Measurements from ENCODE around the gene TMEM121.
"Not testable (repeated sequence)": the region's sequence is repeated elsewhere in the genome, so short reads cannot be mapped to it uniquely, and the experiment has no call there.

Gene TMEM121

DNA sequence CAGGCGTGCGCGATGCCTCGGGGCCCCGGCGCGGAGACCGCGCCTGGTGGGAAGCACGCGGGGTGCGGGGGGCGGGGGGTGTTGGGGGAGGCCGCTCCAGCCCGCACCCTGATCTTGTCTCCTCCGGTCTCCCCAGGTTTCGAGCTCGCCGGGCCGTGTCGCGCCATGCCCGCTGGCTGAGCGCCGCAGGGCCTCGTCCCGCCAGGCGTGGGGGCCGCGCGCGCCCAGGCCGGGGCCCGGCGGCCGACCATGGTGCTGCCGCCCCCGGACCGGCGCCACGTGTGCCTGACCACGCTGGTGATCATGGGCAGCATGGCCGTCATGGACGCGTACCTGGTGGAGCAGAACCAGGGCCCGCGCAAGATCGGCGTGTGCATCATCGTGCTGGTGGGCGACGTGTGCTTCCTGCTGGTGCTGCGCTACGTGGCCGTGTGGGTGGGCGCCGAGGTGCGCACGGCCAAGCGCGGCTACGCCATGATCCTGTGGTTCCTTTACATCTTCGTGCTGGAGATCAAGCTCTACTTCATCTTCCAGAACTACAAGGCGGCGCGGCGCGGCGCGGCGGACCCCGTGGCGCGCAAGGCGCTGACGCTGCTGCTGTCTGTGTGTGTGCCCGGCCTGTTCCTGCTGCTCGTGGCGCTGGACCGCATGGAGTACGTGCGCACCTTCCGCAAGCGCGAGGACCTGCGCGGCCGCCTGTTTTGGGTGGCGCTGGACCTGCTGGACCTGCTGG is 2.4 kb downstream of the TMEM121 start:
- peak; percentile 36 for DNase-seq (ENCODE audit: low spot score)

- no peak for DNase-seq (ENCODE audit: low spot score)
Observed at GRCh38 chr14:105529319-105529568, 2.9 kb downstream of the TMEM121 start.

DNA sequence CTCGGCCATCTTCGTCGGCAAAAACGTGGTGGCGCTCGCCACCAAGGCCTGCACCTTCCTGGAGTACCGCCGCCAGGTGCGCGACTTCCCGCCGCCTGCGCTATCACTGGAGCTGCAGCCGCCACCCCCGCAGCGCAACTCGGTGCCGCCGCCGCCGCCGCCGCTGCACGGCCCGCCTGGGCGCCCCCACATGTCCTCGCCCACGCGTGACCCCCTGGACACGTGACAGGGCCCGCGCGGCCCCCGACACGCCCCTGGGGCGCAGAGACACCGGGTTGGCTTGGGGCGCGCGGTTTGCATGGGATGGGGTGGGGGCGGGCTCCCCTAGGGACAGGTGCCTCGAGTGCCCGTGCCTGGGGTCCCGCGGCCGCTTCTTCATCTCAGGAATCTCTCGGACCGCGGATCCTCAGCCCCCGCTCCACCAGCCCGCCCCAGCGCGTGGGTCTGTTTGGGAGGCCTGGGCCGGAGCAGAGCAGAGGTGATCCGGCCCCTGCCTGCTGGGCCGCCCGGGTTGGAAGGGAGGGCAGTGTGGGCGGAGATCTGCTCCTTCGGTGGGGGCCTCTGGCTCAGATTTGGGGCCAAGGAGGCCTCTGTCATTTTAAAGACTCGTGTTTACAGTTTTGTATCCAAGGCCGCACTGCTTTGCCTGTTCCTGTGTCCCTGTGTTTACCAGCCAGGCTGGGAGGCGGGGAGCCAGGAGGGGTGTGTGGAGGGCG is 3.3 kb downstream of the TMEM121 start:
- DNase-seq (ENCODE audit: low spot score) = peak; percentile 41

GRCh38 chr14:105530285-105531087 is 4.1 kb downstream of the TMEM121 start:
- DNase-seq (ENCODE audit: low spot score) = no peak

DNA sequence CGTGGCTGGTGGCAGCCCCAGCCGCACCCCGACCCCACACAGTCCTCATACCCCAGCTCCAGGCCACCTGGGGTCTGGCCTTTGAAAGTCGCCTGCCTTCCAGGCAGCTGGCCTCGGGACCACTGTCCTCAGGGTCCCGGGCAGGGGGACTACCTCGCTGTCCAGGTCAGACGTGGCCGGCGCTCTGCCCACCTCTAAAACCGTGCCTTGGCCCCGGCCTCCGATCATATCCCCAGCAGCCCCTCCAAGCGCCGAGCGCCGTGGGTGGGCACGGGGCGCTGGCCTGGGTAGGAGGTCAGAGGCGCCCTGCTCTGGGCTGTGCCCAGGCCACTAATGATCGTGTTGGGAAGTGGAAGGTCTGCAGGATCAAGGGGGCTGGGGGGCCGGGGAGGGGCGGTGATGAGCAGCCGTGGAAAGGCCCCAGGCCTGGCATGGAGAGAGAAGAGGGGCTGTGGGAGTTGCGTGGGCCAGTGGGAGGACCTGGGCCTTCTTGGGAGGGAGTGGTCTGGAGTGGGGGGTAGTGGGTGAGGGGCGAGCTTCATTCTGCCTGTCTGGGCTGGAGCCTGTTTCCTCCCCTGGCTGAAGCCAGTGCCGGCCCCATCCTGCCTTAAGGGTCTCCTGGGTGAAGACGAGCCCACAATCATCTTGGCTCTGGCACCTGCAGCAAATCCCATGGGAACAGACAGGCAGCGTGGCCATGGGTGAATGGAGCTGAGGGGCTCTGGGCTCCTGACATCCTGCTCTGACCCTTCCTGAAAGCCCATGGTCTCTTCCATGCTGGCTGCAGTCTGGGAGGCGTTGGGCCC is 4.9 kb downstream of the TMEM121 start:
- peak; percentile 26 for DNase-seq (ENCODE audit: low spot score)

- no peak for DNase-seq (ENCODE audit: low spot score)
Observed at GRCh38 chr14:105531894-105532623, 5.7 kb downstream of the TMEM121 start.

GRCh38 chr14:105532735-105533141 is 6.4 kb downstream of the TMEM121 start:
- peak; percentile 74 for DNase-seq (ENCODE audit: low spot score)

DNA sequence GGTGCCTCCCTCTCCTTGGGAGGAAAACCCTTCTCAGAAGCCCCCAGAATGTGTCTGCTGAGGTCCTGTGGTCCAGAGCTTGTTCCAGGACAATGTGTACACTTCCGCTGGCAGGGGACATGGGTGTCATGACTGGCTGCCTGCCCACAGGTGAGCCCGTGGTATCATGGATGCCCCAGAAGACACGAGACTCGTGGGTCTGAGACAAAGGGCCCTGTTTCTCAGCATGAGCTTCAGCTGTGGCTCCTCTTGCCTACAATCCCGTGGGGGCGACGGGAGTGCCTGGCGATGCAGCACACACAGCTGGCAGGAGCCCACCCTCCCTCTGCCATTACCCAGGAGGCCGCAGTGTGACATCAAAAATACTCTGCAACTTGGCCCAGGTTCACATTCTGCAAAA is 7.0 kb downstream of the TMEM121 start:
- no peak for DNase-seq (ENCODE audit: low spot score)

DNA sequence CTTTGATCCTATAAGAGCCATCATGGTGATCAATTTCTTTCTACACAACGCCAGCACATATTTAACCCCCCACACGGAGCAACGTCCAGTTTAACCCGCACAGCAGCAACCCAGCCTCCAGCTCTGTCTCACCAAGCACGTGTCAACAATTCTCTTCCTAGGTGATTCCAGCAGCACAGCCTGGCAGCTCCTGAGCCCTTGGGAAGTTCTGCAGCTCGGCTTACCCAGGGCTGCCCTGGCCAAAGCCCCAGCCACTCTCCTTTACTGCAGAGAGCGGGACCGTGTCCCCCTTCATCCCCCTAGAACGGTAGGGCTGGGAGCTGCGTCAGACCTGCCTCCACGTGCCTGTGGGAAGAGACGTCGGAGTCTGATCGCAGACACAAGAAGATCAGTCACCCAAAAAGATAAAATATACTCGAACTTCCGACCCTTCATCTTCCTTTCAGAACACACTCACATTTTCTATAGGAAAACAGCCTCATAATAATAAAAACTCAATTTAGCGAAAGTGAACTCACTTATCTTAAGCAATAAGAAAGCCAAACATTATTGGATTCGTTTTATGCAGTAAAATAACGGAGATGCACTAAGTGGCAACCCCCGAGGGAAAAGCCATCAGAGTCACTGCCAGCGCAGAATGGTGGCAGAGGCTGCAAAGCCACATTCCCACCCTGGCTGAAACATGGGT is 7.6 kb downstream of the TMEM121 start:
- DNase-seq (ENCODE audit: low spot score) = peak; percentile 30

GRCh38 chr14:105534586-105534985 is 8.2 kb downstream of the TMEM121 start:
- DNase-seq (ENCODE audit: low spot score) = no peak

- DNase-seq (ENCODE audit: low spot score) = no peak
Observed at GRCh38 chr14:105536051-105536450, 9.7 kb downstream of the TMEM121 start.

DNA sequence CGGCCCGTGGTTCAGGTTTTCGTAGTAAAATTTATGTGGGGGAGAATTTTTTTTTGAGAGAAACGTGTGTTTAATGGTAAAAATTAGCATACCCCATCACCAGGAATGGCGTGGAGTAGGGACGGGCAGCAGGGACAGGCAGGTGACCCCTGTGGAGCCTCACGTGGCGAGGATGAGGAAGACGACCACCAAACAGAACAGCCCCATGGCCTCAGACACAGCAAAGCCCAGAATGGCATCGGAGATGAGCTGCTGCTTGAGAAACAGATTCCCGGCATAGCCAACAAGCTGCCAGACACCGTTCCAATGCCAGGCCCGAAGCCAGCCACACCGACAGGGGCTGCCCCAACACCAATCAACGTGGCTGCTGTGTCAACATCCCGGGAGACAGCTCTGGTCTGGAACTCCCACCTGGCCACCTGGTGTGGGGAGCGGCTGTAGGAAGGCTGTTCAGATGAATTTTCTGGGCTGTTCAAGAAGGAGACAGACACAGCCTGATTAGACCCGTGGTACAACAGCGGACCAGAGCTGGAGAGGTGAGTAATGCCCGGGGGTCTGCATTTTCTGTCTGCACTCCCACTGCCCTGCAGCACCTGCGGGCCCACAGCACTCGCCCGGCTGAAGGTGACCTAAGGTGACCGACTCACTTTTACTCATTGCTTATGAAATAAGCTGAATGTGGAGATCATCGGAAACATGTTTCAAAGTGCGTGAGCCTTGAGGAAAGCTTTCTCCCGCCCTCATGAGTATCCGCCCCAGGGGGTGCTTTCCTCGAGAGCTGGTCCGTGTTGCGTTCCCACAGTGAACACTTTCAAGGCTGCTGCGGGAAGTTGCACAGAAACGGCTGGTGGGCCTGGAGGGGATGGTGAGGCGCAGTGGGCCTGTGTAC is 10.6 kb downstream of the TMEM121 start:
- peak; percentile 31 for DNase-seq (ENCODE audit: low spot score)

DNA sequence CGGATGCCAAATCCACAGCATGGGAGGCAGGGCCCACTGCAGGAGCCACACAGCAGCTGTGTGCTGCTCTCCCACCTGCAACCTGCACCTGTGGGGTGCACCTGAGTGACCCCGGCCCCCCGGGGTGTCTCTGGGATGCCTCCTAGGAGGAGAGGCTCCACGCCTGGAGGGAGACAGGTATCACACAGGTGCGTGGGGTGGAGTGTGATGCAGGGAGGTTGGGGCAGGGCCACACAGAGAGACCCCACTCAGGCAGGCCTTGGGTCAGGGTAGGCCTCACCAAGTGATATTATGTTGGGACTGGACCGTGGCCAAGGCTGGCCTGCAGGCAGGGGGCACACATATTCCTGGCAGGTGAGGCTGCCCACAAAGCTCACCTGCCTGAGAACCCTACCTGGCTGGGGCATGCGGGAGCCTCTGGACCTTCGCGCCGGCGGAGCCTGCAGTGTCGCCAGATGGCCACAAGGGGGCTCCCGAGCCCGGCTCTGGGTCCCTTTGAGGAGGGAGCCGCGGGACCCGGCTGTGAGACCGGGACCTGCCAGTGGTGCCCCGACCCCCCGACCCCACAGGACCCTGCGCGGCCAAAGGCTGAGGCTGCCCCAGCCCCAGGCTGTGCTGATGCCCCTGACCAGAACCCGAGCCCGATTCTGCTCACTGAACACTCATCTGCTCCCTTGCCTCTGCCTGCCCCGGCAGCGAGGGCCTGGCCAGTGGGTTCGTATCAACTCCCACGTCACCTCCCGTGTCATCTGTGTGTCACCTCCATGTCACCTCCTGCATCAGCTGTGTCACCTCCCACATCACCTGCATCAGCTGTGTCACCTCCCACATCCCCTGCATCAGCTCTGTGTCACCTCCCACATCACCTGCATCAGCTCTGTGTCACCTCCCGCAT is 11.4 kb downstream of the TMEM121 start:
- DNase-seq (ENCODE audit: low spot score) = peak; percentile 93

DNA sequence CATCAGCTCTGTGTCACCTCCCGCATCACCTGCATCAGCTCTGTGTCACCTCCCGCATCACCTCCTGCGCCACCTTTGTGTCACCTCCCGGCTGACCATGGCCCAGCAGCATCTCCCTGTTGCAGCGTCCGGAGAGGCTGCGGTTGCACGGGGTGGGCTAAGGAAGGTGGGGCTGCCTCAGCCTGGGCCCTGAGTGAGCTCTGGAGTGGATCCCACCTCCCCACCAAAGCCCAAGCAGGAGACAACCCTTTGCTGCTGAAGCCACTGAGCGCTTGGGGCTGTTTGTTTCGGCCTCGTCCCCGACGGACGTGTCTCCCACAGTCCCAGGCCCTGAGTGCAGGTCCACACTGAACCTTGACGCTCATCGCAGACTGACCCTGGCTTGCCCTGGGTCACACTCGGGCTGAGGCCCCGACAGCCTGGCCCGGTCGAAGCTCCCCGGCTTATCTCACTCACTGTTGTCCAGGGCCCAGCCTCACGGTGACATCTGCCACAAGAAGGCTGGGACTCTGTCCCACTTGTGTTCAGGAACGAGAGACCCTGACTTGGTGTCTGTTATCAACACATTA is 12.2 kb downstream of the TMEM121 start:
- peak; percentile 39 for DNase-seq (ENCODE audit: low spot score)

DNA sequence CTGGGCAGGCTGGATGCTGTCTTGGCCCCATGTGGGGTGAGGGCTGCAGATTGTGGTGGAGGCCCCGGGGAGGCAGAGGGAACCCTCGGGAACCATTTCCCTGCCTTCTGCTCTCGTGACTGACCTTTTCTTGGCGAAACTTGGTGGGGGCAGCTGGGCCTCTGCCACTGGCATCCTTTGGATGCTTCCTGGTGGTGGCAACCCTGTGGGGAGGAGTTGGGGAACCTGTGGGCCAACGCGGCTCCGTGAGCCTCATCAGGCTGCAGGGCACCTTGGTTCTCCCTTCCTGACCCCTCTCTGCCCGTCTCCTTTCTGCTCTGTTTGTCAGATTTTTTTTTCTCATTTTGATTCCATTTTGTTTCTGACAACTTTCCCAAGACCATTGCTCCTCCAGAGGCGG is 14.4 kb downstream of the TMEM121 start:
- no peak for DNase-seq (ENCODE audit: low spot score)

DNA sequence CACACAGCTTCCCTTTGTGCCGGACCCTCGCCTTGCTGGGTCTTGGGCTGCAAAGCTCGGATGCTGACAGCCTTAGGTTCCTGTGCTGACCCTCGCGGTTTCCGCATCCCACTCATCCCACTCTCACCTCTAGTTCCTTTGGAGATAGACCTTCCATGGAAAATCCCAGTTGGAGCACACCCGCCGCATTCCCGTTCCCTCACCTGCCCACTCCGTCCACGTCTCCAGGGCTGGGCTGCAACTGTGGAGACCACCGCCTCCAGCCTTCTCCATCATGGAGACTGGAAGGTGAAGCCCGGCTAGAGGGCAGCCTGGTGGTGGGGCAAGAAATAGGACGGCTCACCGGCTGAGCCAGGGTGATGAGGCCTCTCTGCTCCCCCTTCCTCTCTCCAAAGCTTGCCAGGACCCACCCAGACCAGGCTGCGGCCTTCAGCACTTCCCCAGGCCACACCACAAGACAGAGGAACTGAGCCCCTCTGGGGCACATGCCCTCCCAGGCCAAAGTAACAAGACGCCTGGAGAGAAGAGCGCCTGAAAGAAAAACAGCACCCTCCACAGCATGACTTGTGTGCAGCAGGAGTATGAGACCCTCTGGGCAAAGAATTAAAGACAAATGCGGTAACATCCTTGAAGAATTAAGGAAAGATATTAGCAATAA is 15.0 kb downstream of the TMEM121 start:
- DNase-seq (ENCODE audit: low spot score) = no peak

DNA sequence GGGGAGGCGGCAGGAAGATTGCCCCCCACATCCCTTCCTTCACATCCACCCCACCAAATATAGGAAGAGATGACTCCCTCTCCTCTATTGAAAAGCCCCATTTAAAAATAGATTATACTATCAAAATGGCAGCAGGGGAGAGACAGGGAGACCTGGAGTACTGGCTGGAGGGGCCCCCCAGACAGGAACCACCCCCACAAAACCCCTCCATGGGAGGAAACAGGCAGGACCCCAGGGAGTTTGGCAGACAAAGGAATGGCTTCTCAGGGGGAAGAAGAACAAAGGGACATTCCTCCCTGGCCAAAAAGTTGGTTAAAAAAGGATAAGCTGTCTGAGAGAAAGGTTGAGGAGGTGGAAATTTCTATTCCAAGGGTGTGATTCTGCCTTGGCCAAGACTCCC is 19.3 kb downstream of the TMEM121 start:
- not testable (repeated sequence) for DNase-seq (ENCODE audit: low spot score)

DNA sequence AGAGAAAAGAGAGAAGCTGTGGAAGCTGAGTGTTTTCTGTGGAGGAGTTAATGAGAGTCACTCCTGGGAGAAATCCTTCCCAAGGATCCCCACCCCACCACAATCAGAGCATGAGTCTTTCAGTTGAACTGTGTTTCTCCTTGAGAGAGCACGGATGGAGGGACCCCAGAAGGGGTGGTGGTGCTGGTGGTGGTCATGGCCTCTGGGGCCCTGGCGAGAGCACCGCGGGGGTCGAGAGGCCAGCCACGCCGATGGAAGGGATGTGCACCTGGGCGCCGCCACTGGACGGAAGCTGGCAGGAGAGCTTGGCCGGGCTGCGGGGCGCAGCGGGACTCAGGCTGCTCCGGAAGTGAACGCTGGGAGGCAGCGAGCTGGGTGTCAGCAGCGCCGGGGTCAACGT is 20.0 kb downstream of the TMEM121 start:
- not testable (repeated sequence) for DNase-seq (ENCODE audit: low spot score)

Measured in D341Med (cell line).